NT2/D1 (cell line): ENCODE data around the gene RABGAP1.

Experiments used
- SUZ12 ChIP-seq: IDR thresholded peaks from 2 replicates; pipeline ENCODE4 v1.6.1; 2011; ENCODE audit not compliant: insufficient read length, insufficient read depth; ENCODE audit errors: extremely low read depth
- ZNF274 ChIP-seq: IDR thresholded peaks from 2 replicates; pipeline ENCODE4 v1.6.1; 2011; ENCODE audit warnings: mild to moderate bottlenecking, low read depth, low read length

DNA sequence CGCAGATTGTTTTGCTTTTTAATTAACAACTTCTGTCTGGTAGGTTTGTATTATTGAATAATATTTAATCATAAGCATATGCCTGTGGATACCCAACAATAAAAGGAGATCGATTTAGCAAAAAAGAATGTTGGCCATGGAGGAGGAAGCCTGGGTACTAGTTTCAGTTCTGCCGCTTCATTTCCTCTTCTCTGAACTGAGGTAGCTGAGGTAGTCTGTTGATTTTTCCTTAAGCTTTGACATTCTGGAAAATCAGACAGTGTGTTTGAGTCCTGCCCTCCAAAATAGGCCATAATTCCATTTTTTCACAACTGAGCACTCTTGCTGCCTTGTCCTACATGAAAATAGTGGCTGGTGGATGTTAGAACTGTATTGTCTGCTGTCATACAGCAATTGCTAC is 86.7 kb downstream of the RABGAP1 start:
- no peak for TF ChIP-seq ZNF274
- TF ChIP-seq SUZ12: no peak
